Inflammatory macrophage treated with lipopolysaccharide for 1 hour (primary cell): ENCODE measurements around the gene FAM193A.
"Not testable (repeated sequence)": the region's sequence is repeated elsewhere in the genome, so short reads cannot be mapped to it uniquely, and the experiment has no call there.

Source experiments
- DNase-seq, 2 donors: peaks; one replicate each; pipeline ENCODE4 v3.0.0-alpha.2; 2020 to 2022

Gene FAM193A

GRCh38 chr4:2652415-2653160 is 116.1 kb downstream of the FAM193A start:
- DNase-seq = no peak

- DNase-seq = no peak
These were observed 124.3 kb downstream of the FAM193A start for GRCh38 chr4:2660596-2661211.

- DNase-seq = peak; percentile 66 to 69
These were observed 126.2 kb downstream of the FAM193A start for GRCh38 chr4:2662598-2662997.

- no peak for DNase-seq
These were observed 126.8 kb downstream of the FAM193A start for GRCh38 chr4:2663275-2663674.

GRCh38 chr4:2666722-2667247 is 130.3 kb downstream of the FAM193A start:
- DNase-seq = no peak

- DNase-seq = peak; percentile 10 to 11
These were observed 131.0 kb downstream of the FAM193A start for GRCh38 chr4:2667428-2667827.

GRCh38 chr4:2671267-2671895 is 134.9 kb downstream of the FAM193A start:
- no peak for DNase-seq

GRCh38 chr4:2672082-2672481 is 135.6 kb downstream of the FAM193A start:
- no peak for DNase-seq

- DNase-seq = peak in 1 of 2 donors; percentile 9
These were observed 136.3 kb downstream of the FAM193A start for GRCh38 chr4:2672700-2673099.

GRCh38 chr4:2673157-2673556 is 136.7 kb downstream of the FAM193A start:
- no peak for DNase-seq

GRCh38 chr4:2679762-2680161 is 143.3 kb downstream of the FAM193A start:
- not testable (repeated sequence) for DNase-seq

GRCh38 chr4:2684486-2684885 is 148.0 kb downstream of the FAM193A start:
- no peak for DNase-seq

- DNase-seq = no peak
These were observed 149.1 kb downstream of the FAM193A start for GRCh38 chr4:2685541-2685940.

GRCh38 chr4:2686379-2687265 is 150.2 kb downstream of the FAM193A start:
- DNase-seq = no peak

GRCh38 chr4:2688281-2688680 is 151.8 kb downstream of the FAM193A start:
- no peak for DNase-seq

- no peak for DNase-seq
These were observed 152.2 kb downstream of the FAM193A start for GRCh38 chr4:2688697-2689096.

- no peak for DNase-seq
These were observed 152.7 kb downstream of the FAM193A start for GRCh38 chr4:2689114-2689513.

- peak; percentile 12 to 48 for DNase-seq
These were observed 153.6 kb downstream of the FAM193A start for GRCh38 chr4:2689825-2690700.

GRCh38 chr4:2691313-2691712 is 154.9 kb downstream of the FAM193A start:
- no peak for DNase-seq

GRCh38 chr4:2691952-2692435 is 155.5 kb downstream of the FAM193A start:
- no peak for DNase-seq

GRCh38 chr4:2694691-2695090 is 158.2 kb downstream of the FAM193A start:
- no peak for DNase-seq
